Measurements from ENCODE around the gene SUSD3.

DNA sequence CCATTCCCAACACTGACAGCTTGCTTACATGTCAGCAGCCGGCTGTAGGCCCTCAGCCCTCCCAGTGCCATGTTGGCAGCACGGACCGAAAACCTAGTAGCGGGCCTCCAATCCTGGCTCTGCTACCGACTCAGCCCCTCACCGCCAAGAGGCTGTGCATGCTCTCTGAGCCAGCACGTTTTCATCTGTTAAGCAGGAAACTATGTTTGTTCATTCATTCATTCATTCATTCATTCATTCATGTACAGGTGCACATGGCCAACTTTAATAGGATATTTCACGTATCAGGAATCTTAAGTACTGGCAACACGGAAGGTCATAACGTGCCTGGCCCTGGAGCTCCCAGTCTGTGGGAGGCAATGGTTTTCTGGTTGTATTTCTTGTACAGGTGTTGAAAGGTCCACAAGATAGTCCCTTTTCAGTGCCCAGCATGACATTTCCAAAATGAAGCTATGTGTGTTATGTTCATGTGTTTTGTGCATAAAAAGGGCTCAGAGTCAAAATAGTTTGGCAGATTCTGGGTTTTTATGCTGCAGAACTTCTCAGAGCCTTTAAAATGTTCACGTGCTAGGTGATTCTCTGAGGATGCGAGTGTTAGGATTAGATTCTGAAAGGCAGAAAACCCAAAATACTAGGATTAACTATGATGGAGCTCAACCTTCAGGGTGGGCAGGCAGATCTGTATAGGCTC lies 17.7 kb downstream of the SUSD3 start:
- TF ChIP-seq ETV6 (CRISPR knock-in tag; IDR thresholded peaks at IDR 0.05) (no peak), SP1 (CRISPR knock-in tag; conservative IDR thresholded peaks at IDR 0.05) (no peak), TEAD4 (CRISPR knock-in tag; IDR thresholded peaks at IDR 0.05) (no peak)
- TF ChIP-seq, protein P1, sequence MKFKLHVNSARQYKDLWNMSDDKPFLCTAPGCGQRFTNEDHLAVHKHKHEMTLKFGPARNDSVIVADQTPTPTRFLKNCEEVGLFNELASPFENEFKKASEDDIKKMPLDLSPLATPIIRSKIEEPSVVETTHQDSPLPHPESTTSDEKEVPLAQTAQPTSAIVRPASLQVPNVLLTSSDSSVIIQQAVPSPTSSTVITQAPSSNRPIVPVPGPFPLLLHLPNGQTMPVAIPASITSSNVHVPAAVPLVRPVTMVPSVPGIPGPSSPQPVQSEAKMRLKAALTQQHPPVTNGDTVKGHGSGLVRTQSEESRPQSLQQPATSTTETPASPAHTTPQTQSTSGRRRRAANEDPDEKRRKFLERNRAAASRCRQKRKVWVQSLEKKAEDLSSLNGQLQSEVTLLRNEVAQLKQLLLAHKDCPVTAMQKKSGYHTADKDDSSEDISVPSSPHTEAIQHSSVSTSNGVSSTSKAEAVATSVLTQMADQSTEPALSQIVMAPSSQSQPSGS (CRISPR knock-in tag; IDR thresholded peaks at IDR 0.05; ENCODE audit: borderline replicate concordance, low read depth), result no peak
- TF ChIP-seq, protein P2, sequence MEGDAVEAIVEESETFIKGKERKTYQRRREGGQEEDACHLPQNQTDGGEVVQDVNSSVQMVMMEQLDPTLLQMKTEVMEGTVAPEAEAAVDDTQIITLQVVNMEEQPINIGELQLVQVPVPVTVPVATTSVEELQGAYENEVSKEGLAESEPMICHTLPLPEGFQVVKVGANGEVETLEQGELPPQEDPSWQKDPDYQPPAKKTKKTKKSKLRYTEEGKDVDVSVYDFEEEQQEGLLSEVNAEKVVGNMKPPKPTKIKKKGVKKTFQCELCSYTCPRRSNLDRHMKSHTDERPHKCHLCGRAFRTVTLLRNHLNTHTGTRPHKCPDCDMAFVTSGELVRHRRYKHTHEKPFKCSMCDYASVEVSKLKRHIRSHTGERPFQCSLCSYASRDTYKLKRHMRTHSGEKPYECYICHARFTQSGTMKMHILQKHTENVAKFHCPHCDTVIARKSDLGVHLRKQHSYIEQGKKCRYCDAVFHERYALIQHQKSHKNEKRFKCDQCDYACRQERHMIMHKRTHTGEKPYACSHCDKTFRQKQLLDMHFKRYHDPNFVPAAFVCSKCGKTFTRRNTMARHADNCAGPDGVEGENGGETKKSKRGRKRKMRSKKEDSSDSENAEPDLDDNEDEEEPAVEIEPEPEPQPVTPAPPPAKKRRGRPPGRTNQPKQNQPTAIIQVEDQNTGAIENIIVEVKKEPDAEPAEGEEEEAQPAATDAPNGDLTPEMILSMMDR (IDR thresholded peaks at IDR 0.05), result no peak
